Activated T-helper 2 cell treated with anti-CD3 and anti-CD28 coated beads, Interferon-gamma antibody, Interleukin-2, Interleukin-4, amounts not matched to agents 10 μg/mL and 5 μg/mL and 100 μg/mL, durations not matched to agents 14 hours and 24 hours and 36 hours (primary cell): Measurements from ENCODE around the gene OSBPL1A. TPM values are rescaled to one million over a fixed set of nuclear protein-coding genes. Genes with fewer than 3 reads are reported as not detected.

Experiments
- DNase-seq: peaks from one replicate; pipeline ENCODE4 v3.0.0; 2021; ENCODE audit warnings: low spot score
- H3K27ac Mint-ChIP-seq: one replicate; pipeline ENCODE4 v1.8.0; 2021; ENCODE audit warnings: mixed read lengths
- H3K27me3 Mint-ChIP-seq: one replicate; pipeline ENCODE4 v1.8.0; 2021; ENCODE audit warnings: low read depth, mixed read lengths
- H3K36me3 Mint-ChIP-seq: one replicate; pipeline ENCODE4 v1.8.0; 2021; ENCODE audit warnings: low read depth, mixed read lengths
- H3K4me1 Mint-ChIP-seq: one replicate; pipeline ENCODE4 v1.8.0; 2021; ENCODE audit warnings: low read depth, mixed read lengths
- H3K4me3 Mint-ChIP-seq: one replicate; pipeline ENCODE4 v1.8.0; 2021; ENCODE audit warnings: low read depth, mild to moderate bottlenecking, moderate library complexity, mixed read lengths
- H3K9me3 Mint-ChIP-seq: one replicate; pipeline ENCODE4 v1.8.0; 2021; ENCODE audit warnings: mixed read lengths
- intact Hi-C: fragments of 100-400 bp; cut with micrococcal nuclease; formaldehyde crosslinking; loops from one replicate; pipeline ENCODE4 v1.15.1; 2023
- total RNA-seq: library from RNA; stranded (reverse); gene quantifications from 2 replicates; pipeline ENCODE4 v1.2.3, GENCODE V29; 2022

OSBPL1A gene
- total RNA-seq, 1 donor from 2014 or later: 0.98 TPM

- intact Hi-C loops: no loop called here
- Mint-ChIP-seq H3K27me3 (peaks cover 41% of the 10 kb centered on the region), H3K4me3 (no peak overlapping the region), H3K4me1 (peaks cover 18% of the 10 kb centered on the region), H3K27ac (no peak overlapping the region), H3K36me3 (no peaks in the 10 kb centered on the region), H3K9me3 (no peaks in the 10 kb centered on the region)
- DNase-seq: no peak
These were observed 152.9 kb downstream of the OSBPL1A start for GRCh38 chr18:24244698-24245097.

GRCh38 chr18:24243677-24244076, 153.9 kb downstream of the OSBPL1A start:
- no peak overlapping the region for H3K4me3 Mint-ChIP-seq
- intact Hi-C loops: no loop called here
- H3K36me3 Mint-ChIP-seq: no peaks in the 10 kb centered on the region
- DNase-seq: no peak
- peaks cover 18% of the 10 kb centered on the region for H3K4me1 Mint-ChIP-seq
- no peaks in the 10 kb centered on the region for H3K9me3 Mint-ChIP-seq
- peaks cover 45% of the 10 kb centered on the region for H3K27me3 Mint-ChIP-seq
- H3K27ac Mint-ChIP-seq: no peak overlapping the region

- H3K4me3 Mint-ChIP-seq: no peak overlapping the region
- no peaks in the 10 kb centered on the region for H3K9me3 Mint-ChIP-seq
- no peaks in the 10 kb centered on the region for H3K36me3 Mint-ChIP-seq
- H3K27ac Mint-ChIP-seq: no peak overlapping the region
- peaks cover 7% of the 10 kb centered on the region for H3K4me1 Mint-ChIP-seq
- intact Hi-C loops: no loop called here
- peaks cover 41% of the 10 kb centered on the region for H3K27me3 Mint-ChIP-seq
- DNase-seq: no peak
These were observed 158.3 kb downstream of the OSBPL1A start for GRCh38 chr18:24239341-24239740.

DNA sequence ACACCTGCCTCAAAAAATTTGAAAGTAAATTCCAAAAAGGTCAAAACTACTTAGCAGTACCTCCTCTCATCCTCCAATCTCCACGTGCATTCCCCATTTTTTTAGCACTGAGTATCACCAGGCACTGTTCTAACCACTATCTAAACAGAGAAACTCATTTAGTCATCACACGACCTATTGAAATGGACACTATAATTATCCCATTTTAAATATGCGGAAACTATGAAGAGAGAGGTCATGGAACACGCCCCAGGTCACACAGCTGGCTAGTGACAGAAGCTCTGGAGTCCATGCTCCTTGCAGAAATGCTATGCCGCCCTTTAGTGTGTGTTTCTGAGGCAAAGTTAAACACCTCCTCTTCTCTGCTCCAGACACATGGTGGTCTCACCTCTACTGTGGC, 159.2 kb downstream of the OSBPL1A start:
- H3K36me3 Mint-ChIP-seq: no peaks in the 10 kb centered on the region
- H3K9me3 Mint-ChIP-seq: no peaks in the 10 kb centered on the region
- no peak overlapping the region for H3K4me3 Mint-ChIP-seq
- H3K4me1 Mint-ChIP-seq: peaks cover 7% of the 10 kb centered on the region
- no peak overlapping the region for H3K27ac Mint-ChIP-seq
- intact Hi-C loops: no loop called here
- no peak for DNase-seq
- H3K27me3 Mint-ChIP-seq: peaks cover 35% of the 10 kb centered on the region

- no peak overlapping the region for H3K27ac Mint-ChIP-seq
- no peaks in the 10 kb centered on the region for H3K36me3 Mint-ChIP-seq
- H3K4me1 Mint-ChIP-seq: no peaks in the 10 kb centered on the region
- no peaks in the 10 kb centered on the region for H3K9me3 Mint-ChIP-seq
- DNase-seq: no peak
- intact Hi-C loops: no loop called here
- H3K27me3 Mint-ChIP-seq: peaks cover 18% of the 10 kb centered on the region
- no peak overlapping the region for H3K4me3 Mint-ChIP-seq
These were observed 162.7 kb downstream of the OSBPL1A start for GRCh38 chr18:24234850-24235418.

GRCh38 chr18:24234330-24234729, 163.3 kb downstream of the OSBPL1A start:
- no peak overlapping the region for H3K4me3 Mint-ChIP-seq
- H3K4me1 Mint-ChIP-seq: no peaks in the 10 kb centered on the region
- no peak overlapping the region for H3K27ac Mint-ChIP-seq
- intact Hi-C loops: no loop called here
- H3K36me3 Mint-ChIP-seq: no peaks in the 10 kb centered on the region
- H3K27me3 Mint-ChIP-seq: peaks cover 18% of the 10 kb centered on the region
- no peak for DNase-seq
- H3K9me3 Mint-ChIP-seq: no peaks in the 10 kb centered on the region

DNA sequence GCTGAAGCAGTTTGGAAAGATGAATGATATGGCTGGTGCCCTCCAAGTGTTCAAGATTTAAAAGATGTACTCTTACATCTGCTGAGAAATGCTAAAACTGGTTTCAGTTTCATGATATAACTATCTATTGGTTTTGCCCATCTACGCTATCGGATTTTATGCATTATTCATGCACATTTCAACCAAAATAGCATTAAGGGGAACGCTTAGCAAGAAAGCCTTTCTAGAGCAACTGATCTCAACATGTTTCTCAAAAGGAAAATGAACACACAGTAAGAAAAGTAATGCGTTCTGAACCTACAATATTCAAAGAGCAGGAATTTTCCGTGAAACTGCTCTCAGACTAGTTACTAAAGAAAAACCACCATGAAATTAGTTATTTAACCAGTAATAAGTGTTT, 164.8 kb downstream of the OSBPL1A start:
- Mint-ChIP-seq H3K9me3 (no peaks in the 10 kb centered on the region), H3K4me1 (no peaks in the 10 kb centered on the region), H3K27ac (no peak overlapping the region), H3K4me3 (no peak overlapping the region), H3K36me3 (no peaks in the 10 kb centered on the region), H3K27me3 (peaks cover 9% of the 10 kb centered on the region)
- intact Hi-C loops: no loop called here
- no peak for DNase-seq

DNA sequence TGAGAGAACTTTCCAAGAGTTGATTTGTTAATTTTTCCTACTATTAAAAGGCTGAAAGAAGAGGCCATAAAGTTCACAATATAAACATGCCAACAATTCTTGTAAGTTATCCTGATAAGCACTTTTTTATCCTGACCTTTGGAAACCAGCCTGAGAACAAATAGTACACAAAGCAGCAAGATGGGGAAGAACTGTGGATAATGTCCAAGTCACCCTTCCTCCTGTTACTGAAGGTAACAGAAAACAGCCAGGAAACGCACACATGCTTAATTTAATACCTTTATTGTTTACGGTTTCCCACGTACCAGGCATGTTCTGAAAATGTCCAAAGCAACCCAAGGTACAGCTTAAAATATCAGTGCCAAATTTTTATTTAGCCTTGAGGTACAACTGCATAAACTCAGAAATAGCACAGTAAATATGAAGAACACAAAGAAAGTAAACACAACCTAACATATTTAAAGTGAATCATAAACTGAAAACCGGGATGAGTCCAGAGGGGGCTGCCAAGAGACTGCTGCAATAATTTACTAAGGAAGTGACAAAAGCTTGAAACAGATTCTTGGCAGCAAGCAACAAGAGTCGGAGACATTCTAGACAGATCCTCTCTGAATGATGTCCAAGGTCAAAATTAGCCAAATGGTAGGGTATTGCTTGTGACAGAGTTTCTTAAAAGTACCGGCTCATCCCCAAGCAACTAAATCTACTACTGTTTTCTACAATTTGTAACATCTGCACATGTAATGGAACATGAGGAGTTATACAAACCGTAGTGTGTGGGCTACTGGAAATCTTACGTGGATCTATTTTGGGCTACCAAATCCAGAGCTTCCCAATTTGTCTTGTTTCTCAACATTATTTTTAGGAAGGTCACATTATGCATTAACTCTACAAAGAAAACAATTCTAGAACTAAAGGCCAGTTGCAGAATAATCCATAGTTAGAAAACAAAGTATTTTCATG, 165.6 kb downstream of the OSBPL1A start:
- no peak for DNase-seq
- intact Hi-C loops: no loop called here
- Mint-ChIP-seq H3K9me3 (no peaks in the 10 kb centered on the region), H3K27me3 (peaks cover 9% of the 10 kb centered on the region), H3K4me3 (no peak overlapping the region), H3K36me3 (no peaks in the 10 kb centered on the region), H3K4me1 (no peaks in the 10 kb centered on the region), H3K27ac (no peak overlapping the region)

DNA sequence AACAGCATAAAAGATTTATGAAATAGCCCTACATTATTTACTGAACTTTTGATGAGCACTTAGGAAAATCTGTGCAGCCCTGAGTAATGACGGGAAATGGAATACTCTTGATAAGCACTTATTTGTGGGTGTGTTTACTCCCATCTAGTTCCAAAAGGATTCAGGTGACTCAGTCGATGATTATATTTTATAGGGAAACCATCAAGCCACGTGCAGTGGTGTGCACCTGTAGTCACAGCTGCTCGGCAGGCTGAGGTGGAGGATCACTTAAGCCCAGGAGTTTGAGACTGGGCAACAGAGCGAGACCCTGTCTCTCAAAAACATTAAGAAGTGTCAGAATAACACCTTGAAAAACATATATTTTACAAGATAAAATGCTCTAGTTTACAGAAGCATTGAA, 166.9 kb downstream of the OSBPL1A start:
- Mint-ChIP-seq H3K27ac (no peak overlapping the region), H3K27me3 (peaks cover 14% of the 10 kb centered on the region), H3K9me3 (no peaks in the 10 kb centered on the region), H3K36me3 (no peaks in the 10 kb centered on the region), H3K4me1 (no peaks in the 10 kb centered on the region), H3K4me3 (no peak overlapping the region)
- intact Hi-C loops: no loop called here
- DNase-seq: no peak

GRCh38 chr18:24228667-24229041, 169.0 kb downstream of the OSBPL1A start:
- no peaks in the 10 kb centered on the region for H3K9me3 Mint-ChIP-seq
- no peaks in the 10 kb centered on the region for H3K36me3 Mint-ChIP-seq
- no peak overlapping the region for H3K27ac Mint-ChIP-seq

DNA sequence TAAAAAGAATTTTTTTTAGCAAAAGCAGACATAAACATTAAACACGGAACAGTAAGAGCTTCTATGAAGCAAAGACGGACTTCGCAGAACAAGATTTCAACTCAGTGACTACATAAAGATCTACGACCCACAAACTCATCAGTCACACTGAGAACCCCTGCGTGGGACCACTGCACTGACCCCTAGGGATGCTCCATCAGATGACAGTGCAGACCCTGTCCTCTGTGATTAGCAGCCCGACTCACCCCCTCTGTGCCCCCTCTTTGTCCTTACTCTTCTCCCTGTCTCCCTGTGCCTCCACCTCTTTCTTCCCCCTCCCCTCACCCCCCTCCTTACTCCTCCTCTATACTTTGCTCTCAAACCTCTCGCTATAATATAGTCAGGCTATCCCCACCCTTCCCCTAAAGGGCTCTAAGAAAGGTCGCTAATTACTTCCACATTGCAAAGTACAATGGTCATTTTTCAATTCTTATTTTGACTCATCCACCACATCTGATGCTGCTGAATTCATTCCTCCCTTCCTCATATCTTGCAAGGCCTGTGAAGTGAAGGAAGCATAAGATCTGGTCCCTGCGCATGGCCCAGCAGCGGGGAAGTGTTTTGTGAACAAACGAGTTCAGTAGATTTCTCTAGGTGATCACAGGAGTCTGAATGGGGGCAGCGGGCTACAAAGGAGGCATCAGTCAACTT, 169.5 kb downstream of the OSBPL1A start:
- H3K36me3 Mint-ChIP-seq: no peaks in the 10 kb centered on the region
- H3K27ac Mint-ChIP-seq: no peak overlapping the region
- intact Hi-C loops: no loop called here
- no peaks in the 10 kb centered on the region for H3K4me1 Mint-ChIP-seq
- H3K4me3 Mint-ChIP-seq: no peak overlapping the region
- H3K9me3 Mint-ChIP-seq: no peaks in the 10 kb centered on the region
- DNase-seq: no peak
- H3K27me3 Mint-ChIP-seq: peaks cover 24% of the 10 kb centered on the region

More at GRCh38 chr18:24228667-24229041, 169.0 kb downstream of the OSBPL1A start:
- peaks cover 21% of the 10 kb centered on the region for H3K27me3 Mint-ChIP-seq
- no peaks in the 10 kb centered on the region for H3K4me1 Mint-ChIP-seq
- intact Hi-C loops: no loop called here
- DNase-seq: no peak
- H3K4me3 Mint-ChIP-seq: no peak overlapping the region

DNA sequence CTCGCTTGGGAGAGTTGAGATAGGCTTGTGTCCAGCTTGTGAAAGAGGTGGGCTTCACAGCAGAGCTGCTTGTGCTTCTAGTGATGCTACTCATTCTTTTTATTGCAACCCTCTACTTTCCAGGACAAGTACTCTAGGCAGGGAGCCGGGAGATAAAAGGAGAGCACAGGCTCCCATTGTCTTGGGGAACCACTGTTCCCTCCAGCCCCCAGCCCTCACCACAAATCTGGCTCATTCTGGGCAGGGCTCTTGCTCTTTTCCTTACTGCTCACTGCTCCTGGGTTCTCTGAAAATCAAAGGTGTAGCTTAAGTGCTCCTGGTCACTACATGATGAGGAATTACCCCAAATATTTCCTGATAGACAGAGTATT, 177.3 kb downstream of the OSBPL1A start:
- Mint-ChIP-seq H3K4me3 (no peak overlapping the region), H3K4me1 (no peaks in the 10 kb centered on the region), H3K27me3 (peaks cover 30% of the 10 kb centered on the region), H3K27ac (no peak overlapping the region), H3K36me3 (no peaks in the 10 kb centered on the region), H3K9me3 (no peaks in the 10 kb centered on the region)
- intact Hi-C loops: no loop called here
- no peak for DNase-seq
